ENCODE results near the gene HDAC9. TPM values are rescaled to one million over a fixed set of nuclear protein-coding genes. Genes with fewer than 3 reads are reported as not detected.

Gene HDAC9
- total RNA-seq, 1 experiment from 2014 or later, result 31.9 TPM

DNA sequence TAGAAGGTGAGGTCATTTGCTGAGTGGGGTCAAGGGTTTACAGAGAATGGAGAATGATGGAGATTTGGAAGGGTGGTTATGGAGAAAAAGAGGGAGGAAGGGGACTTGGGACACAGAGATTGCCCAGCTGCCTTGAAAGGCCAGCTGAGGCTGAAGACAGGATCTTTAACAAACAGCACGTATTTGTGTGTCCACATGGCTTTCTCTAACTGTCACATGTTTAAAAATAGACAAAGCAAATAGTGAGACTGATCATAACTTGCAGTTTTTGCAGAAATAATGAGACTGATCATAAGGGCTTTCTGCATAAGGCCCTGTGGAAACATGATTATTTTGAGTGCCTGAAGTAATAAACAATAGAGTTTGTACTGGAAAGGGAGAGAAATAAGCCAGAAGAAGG lies 212.7 kb downstream of the HDAC9 start:
- no peak for TF ChIP-seq EZH2 (IDR thresholded peaks at IDR 0.05; ENCODE audit: borderline replicate concordance, low read depth, low read length, poor library complexity, severe bottlenecking)
- TF ChIP-seq, protein P1, sequence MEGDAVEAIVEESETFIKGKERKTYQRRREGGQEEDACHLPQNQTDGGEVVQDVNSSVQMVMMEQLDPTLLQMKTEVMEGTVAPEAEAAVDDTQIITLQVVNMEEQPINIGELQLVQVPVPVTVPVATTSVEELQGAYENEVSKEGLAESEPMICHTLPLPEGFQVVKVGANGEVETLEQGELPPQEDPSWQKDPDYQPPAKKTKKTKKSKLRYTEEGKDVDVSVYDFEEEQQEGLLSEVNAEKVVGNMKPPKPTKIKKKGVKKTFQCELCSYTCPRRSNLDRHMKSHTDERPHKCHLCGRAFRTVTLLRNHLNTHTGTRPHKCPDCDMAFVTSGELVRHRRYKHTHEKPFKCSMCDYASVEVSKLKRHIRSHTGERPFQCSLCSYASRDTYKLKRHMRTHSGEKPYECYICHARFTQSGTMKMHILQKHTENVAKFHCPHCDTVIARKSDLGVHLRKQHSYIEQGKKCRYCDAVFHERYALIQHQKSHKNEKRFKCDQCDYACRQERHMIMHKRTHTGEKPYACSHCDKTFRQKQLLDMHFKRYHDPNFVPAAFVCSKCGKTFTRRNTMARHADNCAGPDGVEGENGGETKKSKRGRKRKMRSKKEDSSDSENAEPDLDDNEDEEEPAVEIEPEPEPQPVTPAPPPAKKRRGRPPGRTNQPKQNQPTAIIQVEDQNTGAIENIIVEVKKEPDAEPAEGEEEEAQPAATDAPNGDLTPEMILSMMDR (conservative IDR thresholded peaks at IDR 0.05; ENCODE audit: low read depth, low read length), result no peak
- POLR2A ChIA-PET (ENCODE audit: low non-redundant PET), result no interaction called here
- no TSS peak for BruUV-seq (replicated peaks)
- no peak overlapping the region for H3K27ac ChIP-seq (ENCODE audit: low read depth, low read length, poor library complexity, severe bottlenecking)
- H3K27me3 ChIP-seq (replicated peaks; ENCODE audit: insufficient read depth, low read depth, low read length, poor library complexity), result no peaks in the 10 kb centered on the region
- CTCF ChIA-PET, result no interaction called here
- intact Hi-C loops (cut with micrococcal nuclease; ENCODE audit: unreplicated experiment), result loop anchor here (5.0 kb wide), 1 partner anchor 356 kb away; no protein-coding TSS in a partner anchor
- no peak overlapping the region for H3K4me3 ChIP-seq (ENCODE audit: low read depth, low read length, poor library complexity, severe bottlenecking)
- DNase-seq (ENCODE audit: low spot score), result no peak
- H3K9me3 ChIP-seq (ENCODE audit: low read depth, low read length, poor library complexity, severe bottlenecking), result no peaks in the 10 kb centered on the region
- no peaks in the 10 kb centered on the region for H3K4me1 ChIP-seq (ENCODE audit: insufficient read depth, low read length, poor library complexity, severe bottlenecking)
- no peaks in the 10 kb centered on the region for H3K36me3 ChIP-seq (ENCODE audit: insufficient read depth, low read length, poor library complexity, severe bottlenecking)

DNA sequence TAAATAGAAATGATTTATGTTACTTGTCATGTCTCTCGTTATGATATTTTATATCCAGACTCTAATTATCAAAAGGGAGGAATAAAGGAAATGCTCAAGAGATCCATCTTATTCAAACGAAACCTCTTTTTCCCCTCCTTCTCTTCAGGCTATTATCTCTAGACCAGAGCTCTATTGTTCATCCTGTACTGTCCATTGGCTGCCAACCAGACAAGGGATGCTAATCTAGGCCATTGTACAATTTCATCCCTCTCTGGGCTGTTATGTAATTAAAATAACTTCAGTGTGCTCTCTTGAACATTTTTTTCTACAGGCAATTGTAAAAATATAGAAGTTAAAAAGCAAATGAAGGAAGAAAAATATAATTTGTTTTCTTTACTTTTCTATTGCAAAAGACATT lies 220.4 kb downstream of the HDAC9 start:
- Histone ChIP-seq H3K4me3 (ENCODE audit: low read depth, low read length, poor library complexity, severe bottlenecking) (no peak overlapping the region), H3K9me3 (ENCODE audit: low read depth, low read length, poor library complexity, severe bottlenecking) (no peaks in the 10 kb centered on the region), H3K27me3 (replicated peaks; ENCODE audit: insufficient read depth, low read depth, low read length, poor library complexity) (no peaks in the 10 kb centered on the region), H3K4me1 (ENCODE audit: insufficient read depth, low read length, poor library complexity, severe bottlenecking) (no peaks in the 10 kb centered on the region), H3K27ac (ENCODE audit: low read depth, low read length, poor library complexity, severe bottlenecking) (no peak overlapping the region), H3K36me3 (ENCODE audit: insufficient read depth, low read length, poor library complexity, severe bottlenecking) (no peaks in the 10 kb centered on the region)
- intact Hi-C loops (cut with micrococcal nuclease; ENCODE audit: unreplicated experiment), result no loop called here
- CTCF ChIA-PET, result no interaction called here
- TF ChIP-seq, protein P1 (conservative IDR thresholded peaks at IDR 0.05; ENCODE audit: low read depth, low read length), result no peak
- no peak for TF ChIP-seq EZH2 (IDR thresholded peaks at IDR 0.05; ENCODE audit: borderline replicate concordance, low read depth, low read length, poor library complexity, severe bottlenecking)
- POLR2A ChIA-PET (ENCODE audit: low non-redundant PET), result no interaction called here
- BruUV-seq (replicated peaks), result no TSS peak
- no peak for DNase-seq (ENCODE audit: low spot score)

DNA sequence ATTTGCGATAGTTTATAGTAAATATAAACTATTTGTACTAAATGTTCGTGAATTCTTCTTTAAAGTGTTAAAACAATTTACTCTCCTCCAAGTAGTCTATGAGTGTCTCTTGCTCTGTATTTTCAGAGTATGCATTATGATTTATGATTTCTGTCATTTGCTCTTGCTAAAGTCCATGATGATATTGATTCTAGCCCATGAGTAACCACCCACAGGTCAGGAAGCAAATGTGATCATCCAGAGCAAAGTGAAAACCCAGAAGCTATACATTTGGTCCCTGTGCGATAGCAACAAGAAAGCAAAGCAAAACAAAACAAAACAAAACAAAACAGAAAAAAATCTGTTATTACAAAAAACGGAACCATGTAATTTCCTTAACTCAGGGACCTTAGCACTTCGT lies 225.9 kb downstream of the HDAC9 start:
- no peak overlapping the region for H3K4me3 ChIP-seq (ENCODE audit: low read depth, low read length, poor library complexity, severe bottlenecking)
- intact Hi-C loops (cut with micrococcal nuclease; ENCODE audit: unreplicated experiment), result no loop called here
- H3K27ac ChIP-seq (ENCODE audit: low read depth, low read length, poor library complexity, severe bottlenecking), result no peak overlapping the region
- no peaks in the 10 kb centered on the region for H3K27me3 ChIP-seq (replicated peaks; ENCODE audit: insufficient read depth, low read depth, low read length, poor library complexity)
- no peak for DNase-seq (ENCODE audit: low spot score)
- no TSS peak for BruUV-seq (replicated peaks)
- POLR2A ChIA-PET (ENCODE audit: low non-redundant PET), result no interaction called here
- H3K36me3 ChIP-seq (ENCODE audit: insufficient read depth, low read length, poor library complexity, severe bottlenecking), result no peaks in the 10 kb centered on the region
- no peaks in the 10 kb centered on the region for H3K4me1 ChIP-seq (ENCODE audit: insufficient read depth, low read length, poor library complexity, severe bottlenecking)
- TF ChIP-seq, protein P1 (conservative IDR thresholded peaks at IDR 0.05; ENCODE audit: low read depth, low read length), result no peak
- TF ChIP-seq EZH2 (IDR thresholded peaks at IDR 0.05; ENCODE audit: borderline replicate concordance, low read depth, low read length, poor library complexity, severe bottlenecking), result no peak
- CTCF ChIA-PET, result no interaction called here
- H3K9me3 ChIP-seq (ENCODE audit: low read depth, low read length, poor library complexity, severe bottlenecking), result no peaks in the 10 kb centered on the region
